ENCODE results near the gene LRRC46. TPM values are rescaled to one million over a fixed set of nuclear protein-coding genes. Genes with fewer than 3 reads are reported as not detected.

The LRRC46 gene
- total RNA-seq, 1 experiment from 2014 or later: 0.31 TPM

DNA sequence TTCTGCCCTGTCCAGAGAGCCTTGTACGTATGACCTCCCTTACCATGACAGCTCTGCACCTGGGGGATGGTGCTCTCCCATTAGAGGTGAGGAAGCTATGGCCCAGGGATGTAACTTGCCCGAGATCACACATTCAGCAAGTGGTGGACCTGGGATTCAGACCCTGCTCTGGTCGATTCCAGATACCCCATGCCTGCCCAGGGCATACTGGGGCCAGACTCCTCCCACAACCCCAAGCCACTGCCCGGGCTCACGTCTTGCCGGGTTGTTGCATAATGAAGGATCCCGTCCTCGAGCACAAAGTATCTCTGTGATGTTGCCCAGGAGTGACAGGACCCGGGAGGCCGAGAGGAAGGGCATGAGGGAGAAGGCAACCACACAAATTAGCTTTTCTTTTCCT lies 12.0 kb upstream of the LRRC46 start:
- H2BK5ac ChIP-seq (ENCODE audit: insufficient read length, low read length): no peak overlapping the region
- no peak overlapping the region for H3K4me3 Mint-ChIP-seq
- no peaks in the 10 kb centered on the region for H3K9me3 Mint-ChIP-seq
- no peak overlapping the region for H2BK12ac ChIP-seq (ENCODE audit: insufficient read length, low read depth, low read length)
- H4K91ac ChIP-seq (ENCODE audit: insufficient read length, low read depth, low read length): no peak overlapping the region
- no peak overlapping the region for H2BK15ac ChIP-seq (ENCODE audit: low read depth, low read length)
- no peak overlapping the region for H4K5ac ChIP-seq (ENCODE audit: insufficient read length, low read depth, low read length)
- H3K4ac ChIP-seq (ENCODE audit: low read depth, low read length): no peak overlapping the region
- peaks cover 7% of the 10 kb centered on the region for H3K23me2 ChIP-seq (ENCODE audit: insufficient read length, low read depth, low read length, poor library complexity, severe bottlenecking)
- H2AFZ ChIP-seq (ENCODE audit: low read length): no peak overlapping the region
- H2BK20ac ChIP-seq (ENCODE audit: low read depth, low read length, poor library complexity, severe bottlenecking): no peak overlapping the region
- no peaks in the 10 kb centered on the region for H3K27me3 Mint-ChIP-seq (ENCODE audit: low read depth)
- no peaks in the 10 kb centered on the region for H3K4me1 ChIP-seq (ENCODE audit: insufficient read depth, low read length)
- no peak overlapping the region for H4K8ac ChIP-seq (replicated peaks; ENCODE audit: insufficient read length, low read depth, low read length)
- H3K79me1 ChIP-seq (ENCODE audit: insufficient read depth, low read depth, low read length, poor library complexity, severe bottlenecking): no peaks in the 10 kb centered on the region
- no peaks in the 10 kb centered on the region for H4K20me1 ChIP-seq (ENCODE audit: control insufficient read depth, insufficient read depth, insufficient read length)
- peaks cover 2 to 21% (median 10%) of the 10 kb centered on the region in 3 experiments; a peak in 5 of 7 replicates for H3K36me3 Mint-ChIP-seq (ENCODE audit: insufficient read depth in 1 of 3, low read depth in 3 of 3)
- H3K27ac ChIP-seq (ENCODE audit: insufficient read length, low read depth, low read length): no peak overlapping the region
- no peaks in the 10 kb centered on the region for H3K27me3 ChIP-seq (ENCODE audit: insufficient read depth, low read length)
- no peak for DNase-seq
- H3K27ac Mint-ChIP-seq: no peak overlapping the region
- H3K56ac ChIP-seq (ENCODE audit: insufficient read length, low read depth, low read length): no peak overlapping the region
- H3T11ph ChIP-seq (ENCODE audit: low read length): no peak overlapping the region
- no peak overlapping the region for H3K9ac ChIP-seq (ENCODE audit: extremely low read depth, insufficient read length, low read length)
- no peak overlapping the region; the same call in 1 of the 2 replicates for H3K14ac ChIP-seq (ENCODE audit: insufficient read depth, low read length)
- H3K4me1 Mint-ChIP-seq: peaks cover 12 to 19% of the 10 kb centered on the region in 2 experiments
- no peak overlapping the region for H3K23ac ChIP-seq (ENCODE audit: insufficient read length, low read depth, low read length)
- H2BK120ac ChIP-seq (ENCODE audit: low read depth, low read length, poor library complexity, severe bottlenecking): no peak overlapping the region
- WGBS (ENCODE audit: extremely low coverage, insufficient read length, low lambda C conversion rate): no CpG with 5 or more reads among the region's 10 CpGs
- no peak for TF ChIP-seq CTCF (conservative IDR thresholded peaks at IDR 0.05)
- no peaks in the 10 kb centered on the region; the same call in 1 of the 2 replicates for H3K79me2 ChIP-seq (ENCODE audit: insufficient read depth, low read length)
- H3K18ac ChIP-seq (ENCODE audit: insufficient read length, low read depth, low read length): no peak overlapping the region
- no peak overlapping the region for H3K4me2 ChIP-seq (ENCODE audit: insufficient read depth, insufficient read length, low read length)
- no peak overlapping the region for H2AK5ac ChIP-seq (ENCODE audit: insufficient read length, low read length)
- no peaks in the 10 kb centered on the region for H3K9me3 ChIP-seq (ENCODE audit: control insufficient read depth, low read depth, low read length)

All from H9 (cell line).